HCT116 (cell line): ENCODE data around the gene SRGAP3. TPM values are rescaled to one million over a fixed set of nuclear protein-coding genes. Genes with fewer than 3 reads are reported as not detected.

Experiments used
- ATAC-seq: fragments of 200-7000 bp; cut with Tn5 transposase; 2 replicates; pipeline ENCODE4 v1.9.1; 2020; ENCODE audit warnings: mild to moderate bottlenecking, moderate library complexity
- BruUV-seq: library from RNA; stranded (reverse); fragments of 400-500 nt; replicated peaks from 2 replicates; lab custom pipeline; 2021; lab: Mats Ljungman, UMichigan
- CTCF ChIA-PET: fragments of 300-600 bp; sonication (Branson Sonifier 250); formaldehyde crosslinking; loops from one replicate; lab custom pipeline; 2021; ENCODE audit warnings: antibody characterized with exemption; lab: Charles Lee
- POLR2A ChIA-PET: fragments of 300-600, 350-600 bp; sonication (Branson Sonifier 250); formaldehyde crosslinking; loops from one replicate; lab custom pipeline; 2021; ENCODE audit warnings: antibody characterized with exemption; lab: Charles Lee
- RAD21 ChIA-PET, 2 experiments: fragments of 300-600 bp; sonication (Branson Sonifier 250); formaldehyde crosslinking; loops; one replicate each; lab custom pipeline; 2023; ENCODE audit warnings: low total read pairs in 2 of 2; ENCODE audit not compliant: uncharacterized antibody in 2 of 2, unreplicated experiment in 2 of 2, low non-redundant PET in 1 of 2; lab: Charles Lee
- DNase-seq: peaks from one replicate; pipeline ENCODE4 v3.0.0-alpha.2; 2010; ENCODE audit warnings: low read depth, low spot score
- H2AFZ ChIP-seq: fragments of 200-600 bp; shearing (Covaris generic), sonication (generic); 2 replicates; pipeline ENCODE4 v1.6.1; 2017; ENCODE audit warnings: low read depth, mixed run types, mixed read lengths, antibody characterized with exemption, low read length; ENCODE audit not compliant: poor library complexity, severe bottlenecking
- H3K27ac ChIP-seq: 2 replicates; pipeline ENCODE4 v1.5.1; 2012; ENCODE audit warnings: low read depth, low read length
- H3K27me3 ChIP-seq: fragments of 200-600 bp; sonication (generic); 2 replicates; pipeline ENCODE4 v1.6.1; 2016; ENCODE audit warnings: mixed run types, low read length, mixed read lengths; ENCODE audit not compliant: insufficient read depth
- H3K36me3 ChIP-seq, 2 experiments: fragments of 200-500 bp in 1 of 2; fragments of 200-600 bp in 1 of 2; sonication (Bioruptor generic) in 1 of 2; sonication (generic) in 1 of 2; 2 replicates each; pipeline versions ENCODE4 v1.5.1 to v1.6.1; 2014 to 2016; ENCODE audit warnings: low read length in 2 of 2, inconsistent platforms in 1 of 2, mixed read lengths in 1 of 2, mixed run types in 1 of 2; ENCODE audit not compliant: insufficient read depth in 2 of 2, control insufficient read depth in 1 of 2
- H3K4me1 ChIP-seq, 2 experiments: fragments of 200-600 bp in 1 of 2; sonication (generic) in 1 of 2; 2 replicates each; pipeline versions ENCODE4 v1.5.1 to v1.6.1; 2012 to 2017; ENCODE audit warnings: low read length in 2 of 2, inconsistent platforms in 1 of 2, mild to moderate bottlenecking in 1 of 2, mixed read lengths in 1 of 2, mixed run types in 1 of 2, moderate library complexity in 1 of 2; ENCODE audit not compliant: insufficient read depth in 2 of 2, control insufficient read depth in 1 of 2
- H3K4me2 ChIP-seq: fragments of 200-600 bp; sonication (generic); 2 replicates; pipeline ENCODE4 v1.6.1; 2017; ENCODE audit warnings: mixed run types, low read length, mixed read lengths
- H3K4me3 ChIP-seq, 2 experiments: fragments of 200-600 bp in 1 of 2; sonication (generic) in 1 of 2; replicated peaks in 1 of 2; 2 replicates each; pipeline ENCODE4 v1.5.1; 2011 to 2016; ENCODE audit warnings: low read length in 2 of 2, control low read depth in 1 of 2, low read depth in 1 of 2, mild to moderate bottlenecking in 1 of 2, mixed read lengths in 1 of 2, mixed run types in 1 of 2
- H3K79me2 ChIP-seq: fragments of 200-600 bp; sonication (generic); 2 replicates; pipeline ENCODE4 v1.6.1; 2017; ENCODE audit warnings: mild to moderate bottlenecking, mixed run types, low read length, moderate library complexity, mixed read lengths; ENCODE audit not compliant: insufficient read depth
- H3K9ac ChIP-seq: fragments of 200-600 bp; sonication (generic); 2 replicates; pipeline ENCODE4 v1.6.1; 2016; ENCODE audit warnings: low read length, mixed read lengths
- H3K9me2 ChIP-seq: fragments of 200-600 bp; sonication (generic), shearing (Covaris generic); 2 replicates; pipeline ENCODE4 v1.6.1; 2017; ENCODE audit warnings: mixed run types, mild to moderate bottlenecking, moderate library complexity; ENCODE audit not compliant: insufficient read depth
- H3K9me3 ChIP-seq, 2 experiments: fragments of 200-500 bp in 1 of 2; fragments of 200-600 bp in 1 of 2; sonication (Bioruptor generic) in 1 of 2; sonication (generic) in 1 of 2; 2 replicates each; pipeline ENCODE4 v1.6.1; 2014 to 2017; ENCODE audit warnings: low read length in 2 of 2, mixed read lengths in 2 of 2, inconsistent platforms in 1 of 2, low read depth in 1 of 2, mild to moderate bottlenecking in 1 of 2, mixed run types in 1 of 2, moderate library complexity in 1 of 2; ENCODE audit not compliant: control insufficient read depth in 1 of 2, insufficient read depth in 1 of 2
- H4K20me1 ChIP-seq: fragments of 200-600 bp; sonication (generic), shearing (Covaris generic); 2 replicates; pipeline ENCODE4 v1.6.1; 2017; ENCODE audit warnings: mixed run types, mild to moderate bottlenecking, moderate library complexity; ENCODE audit not compliant: insufficient read depth
- CTCF ChIP-seq, 3 experiments: fragments of 200-600 bp in 1 of 3; sonication (generic) in 1 of 3; IDR thresholded peaks in 2 of 3; conservative IDR thresholded peaks in 1 of 3; 2 replicates each; pipeline ENCODE4 v1.5.1; 2012 to 2017; ENCODE audit warnings: low read depth in 2 of 3, low read length in 2 of 3, antibody characterized with exemption in 1 of 3, borderline replicate concordance in 1 of 3, control low read depth in 1 of 3, mild to moderate bottlenecking in 1 of 3, mixed read lengths in 1 of 3, mixed run types in 1 of 3, moderate library complexity in 1 of 3; ENCODE audit not compliant: insufficient read depth in 1 of 3
- ELF1 ChIP-seq: IDR thresholded peaks from 2 replicates; pipeline ENCODE4 v1.6.1; 2012; ENCODE audit warnings: low read depth, borderline replicate concordance
- EZH2phosphoT487 ChIP-seq: fragments of 200-600 bp; IDR thresholded peaks from 2 replicates; pipeline ENCODE4 v1.6.1; 2018; ENCODE audit warnings: antibody characterized with exemption, borderline replicate concordance
- FOSL1 ChIP-seq: IDR thresholded peaks from 2 replicates; pipeline ENCODE4 v1.6.1; 2012; ENCODE audit warnings: low read depth
- JUND ChIP-seq: IDR thresholded peaks from 2 replicates; pipeline ENCODE4 v1.6.1; 2012
- SP1 ChIP-seq: IDR thresholded peaks from 2 replicates; pipeline ENCODE4 v1.6.1; 2012; ENCODE audit warnings: low read depth
- SRF ChIP-seq: IDR thresholded peaks from 2 replicates; pipeline ENCODE4 v1.6.1; 2012; ENCODE audit warnings: low read depth
- YY1 ChIP-seq: IDR thresholded peaks from 2 replicates; pipeline ENCODE4 v1.6.1; 2011; ENCODE audit warnings: low read length, low read depth, moderate library complexity, mild to moderate bottlenecking; ENCODE audit not compliant: insufficient replicate concordance; ENCODE audit errors: extremely low read depth
- ZNF274 ChIP-seq: fragments of 200-500 bp; sonication (Bioruptor generic); IDR thresholded peaks from 2 replicates; pipeline ENCODE4 v1.6.1; 2014; ENCODE audit warnings: mild to moderate bottlenecking, low read depth, low read length, inconsistent platforms
- intact Hi-C: fragments of 100-400 bp; cut with micrococcal nuclease; formaldehyde crosslinking; loops from 2 replicates; pipeline ENCODE4 v1.10.0; 2022
- total RNA-seq: library from RNA; stranded (reverse); gene quantifications from one replicate; pipeline ENCODE4 v1.2.1, GENCODE V29; 2021; ENCODE audit not compliant: unreplicated experiment
- TF ChIP-seq, protein P1 (sequence below): IDR thresholded peaks from 2 replicates; pipeline ENCODE4 v1.6.1; 2012

SRGAP3 gene
- total RNA-seq, 1 experiment from 2014 or later: 8.3 TPM

GRCh38 chr3:9079676-9080075 is 169.8 kb downstream of the SRGAP3 start:
- no peak overlapping the region for H3K27ac ChIP-seq
- ATAC-seq: no peak; the same call in 1 of the 2 replicates
- intact Hi-C loops: no loop called here
- no peak overlapping the region for H2AFZ ChIP-seq
- H3K4me1 ChIP-seq: peaks cover 8 to 16% of the 10 kb centered on the region in 2 experiments; a peak in 2 of 4 replicates
- no peaks in the 10 kb centered on the region for H3K27me3 ChIP-seq
- RAD21 ChIA-PET: no interaction called here
- H3K9me2 ChIP-seq: no peaks in the 10 kb centered on the region
- CTCF ChIA-PET: no interaction called here
- DNase-seq: no peak
- H3K4me3 ChIP-seq: no peak overlapping the region
- no peak overlapping the region for H3K9ac ChIP-seq
- POLR2A ChIA-PET: no interaction called here
- H3K79me2 ChIP-seq: no peaks in the 10 kb centered on the region
- TF ChIP-seq SRF (no peak), ZNF274 (no peak), CTCF (IDR thresholded peaks at IDR 0.05 in 2 of 3, conservative IDR thresholded peaks at IDR 0.05 in 1 of 3; ENCODE audit: borderline replicate concordance in 1 of 3, insufficient read depth in 1 of 3, low read depth in 2 of 3, low read length in 2 of 3) (no peak), FOSL1 (no peak), YY1 (no peak), EZH2phosphoT487 (no peak), ELF1 (no peak), SP1 (no peak), JUND (no peak)
- TF ChIP-seq, protein P1, sequence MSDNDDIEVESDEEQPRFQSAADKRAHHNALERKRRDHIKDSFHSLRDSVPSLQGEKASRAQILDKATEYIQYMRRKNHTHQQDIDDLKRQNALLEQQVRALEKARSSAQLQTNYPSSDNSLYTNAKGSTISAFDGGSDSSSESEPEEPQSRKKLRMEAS: no peak
- no peak overlapping the region; the same call in 1 of the 2 replicates for H3K4me2 ChIP-seq
- H3K36me3 ChIP-seq: no peaks in the 10 kb centered on the region
- H3K9me3 ChIP-seq: no peaks in the 10 kb centered on the region
- no TSS peak for BruUV-seq
- no peaks in the 10 kb centered on the region for H4K20me1 ChIP-seq
